Progenitor cell of endocrine pancreas (in vitro differentiated cells): Measurements from ENCODE around the gene FOXP1. TPM values are rescaled to one million over a fixed set of nuclear protein-coding genes. Genes with fewer than 3 reads are reported as not detected.
A peak's percentile ranks its signal among the peaks of the same experiment; 100 is the strongest.

Source experiments
- DNase-seq: peaks from one replicate; pipeline ENCODE4 v3.0.0; 2021; ENCODE audit warnings: low spot score; ENCODE audit not compliant: unreplicated experiment
- H3K27ac Mint-ChIP-seq: 2 replicates; pipeline ENCODE4 v1.8.0; 2021; ENCODE audit warnings: mild to moderate bottlenecking, moderate library complexity, mixed read lengths
- H3K27me3 Mint-ChIP-seq: 2 replicates; pipeline ENCODE4 v1.8.0; 2021; ENCODE audit warnings: mixed read lengths
- H3K36me3 Mint-ChIP-seq: 2 replicates; pipeline ENCODE4 v1.8.0; 2022; ENCODE audit warnings: mixed read lengths; ENCODE audit not compliant: insufficient read depth
- H3K4me1 Mint-ChIP-seq: 2 replicates; pipeline ENCODE4 v1.8.0; 2021; ENCODE audit warnings: low read depth, mixed read lengths
- H3K4me3 Mint-ChIP-seq: 2 replicates; pipeline ENCODE4 v1.8.0; 2021; ENCODE audit warnings: low read depth, mild to moderate bottlenecking, moderate library complexity, mixed read lengths
- H3K9me3 Mint-ChIP-seq: 2 replicates; pipeline ENCODE4 v1.8.0; 2021; ENCODE audit warnings: low read depth, mixed read lengths
- total RNA-seq: library from RNA; stranded (reverse); gene quantifications from 2 replicates; pipeline ENCODE4 v1.2.1, GENCODE V29; 2021
- TF ChIP-seq, protein P1 (sequence below): fragments of 200-600 bp; sonication (generic); IDR thresholded peaks from one replicate; pipeline ENCODE4 v1.5.0; 2021; ENCODE audit warnings: antibody characterized with exemption, mild to moderate bottlenecking; ENCODE audit not compliant: unreplicated experiment

The FOXP1 gene
- total RNA-seq, 1 donor from 2014 or later = 242 TPM

DNA sequence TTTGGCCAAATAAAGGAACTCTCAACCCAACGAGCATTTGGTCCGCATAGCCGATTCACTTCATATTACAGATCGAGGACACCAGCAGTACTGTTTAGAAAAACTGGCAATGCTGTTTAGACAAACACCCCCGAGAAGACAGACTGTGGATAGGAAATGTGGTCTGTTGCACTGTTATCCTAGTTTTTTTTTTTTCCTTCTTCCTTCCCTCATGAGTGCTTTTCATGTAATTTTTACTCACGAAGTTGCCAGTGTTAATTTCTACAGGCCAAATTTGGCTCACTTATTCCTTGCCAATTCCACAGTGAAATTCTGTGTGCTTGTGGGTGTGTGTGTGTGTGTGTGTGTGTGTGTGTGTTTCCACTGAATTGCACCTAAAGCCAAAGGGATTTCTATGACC, 165.7 kb downstream of the FOXP1 start:
- no peak overlapping the region for H3K4me3 Mint-ChIP-seq
- no peaks in the 10 kb centered on the region for H3K36me3 Mint-ChIP-seq
- H3K27me3 Mint-ChIP-seq = no peaks in the 10 kb centered on the region
- H3K27ac Mint-ChIP-seq = no peak overlapping the region
- DNase-seq = no peak
- TF ChIP-seq, protein P1, sequence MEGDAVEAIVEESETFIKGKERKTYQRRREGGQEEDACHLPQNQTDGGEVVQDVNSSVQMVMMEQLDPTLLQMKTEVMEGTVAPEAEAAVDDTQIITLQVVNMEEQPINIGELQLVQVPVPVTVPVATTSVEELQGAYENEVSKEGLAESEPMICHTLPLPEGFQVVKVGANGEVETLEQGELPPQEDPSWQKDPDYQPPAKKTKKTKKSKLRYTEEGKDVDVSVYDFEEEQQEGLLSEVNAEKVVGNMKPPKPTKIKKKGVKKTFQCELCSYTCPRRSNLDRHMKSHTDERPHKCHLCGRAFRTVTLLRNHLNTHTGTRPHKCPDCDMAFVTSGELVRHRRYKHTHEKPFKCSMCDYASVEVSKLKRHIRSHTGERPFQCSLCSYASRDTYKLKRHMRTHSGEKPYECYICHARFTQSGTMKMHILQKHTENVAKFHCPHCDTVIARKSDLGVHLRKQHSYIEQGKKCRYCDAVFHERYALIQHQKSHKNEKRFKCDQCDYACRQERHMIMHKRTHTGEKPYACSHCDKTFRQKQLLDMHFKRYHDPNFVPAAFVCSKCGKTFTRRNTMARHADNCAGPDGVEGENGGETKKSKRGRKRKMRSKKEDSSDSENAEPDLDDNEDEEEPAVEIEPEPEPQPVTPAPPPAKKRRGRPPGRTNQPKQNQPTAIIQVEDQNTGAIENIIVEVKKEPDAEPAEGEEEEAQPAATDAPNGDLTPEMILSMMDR = no peak
- H3K9me3 Mint-ChIP-seq = no peaks in the 10 kb centered on the region
- H3K4me1 Mint-ChIP-seq = peaks cover 22% of the 10 kb centered on the region

DNA sequence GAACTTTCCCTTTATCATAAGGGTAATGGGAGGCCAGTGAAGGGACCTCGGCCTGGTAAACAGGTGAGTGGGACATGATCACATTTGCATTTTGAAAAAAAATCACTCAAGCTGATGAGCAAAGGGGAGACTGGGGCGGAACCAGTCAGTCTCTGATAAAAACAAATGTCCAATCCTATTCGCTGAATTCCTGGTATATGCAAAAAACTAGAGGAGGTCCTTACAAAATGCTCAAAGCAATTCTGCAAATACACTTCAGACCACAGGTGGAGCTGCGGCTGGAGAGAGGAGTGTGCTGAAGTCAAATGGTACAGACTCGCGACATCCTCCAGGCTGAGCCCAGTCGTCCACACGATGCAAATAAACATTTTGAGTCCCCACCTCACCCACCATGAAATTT, 166.7 kb downstream of the FOXP1 start:
- Mint-ChIP-seq H3K27ac (no peak overlapping the region), H3K4me3 (no peak overlapping the region), H3K36me3 (no peaks in the 10 kb centered on the region), H3K27me3 (no peaks in the 10 kb centered on the region), H3K4me1 (peaks cover 22% of the 10 kb centered on the region), H3K9me3 (no peaks in the 10 kb centered on the region)
- no peak for DNase-seq
- TF ChIP-seq, protein P1 = peak; percentile 45

DNA sequence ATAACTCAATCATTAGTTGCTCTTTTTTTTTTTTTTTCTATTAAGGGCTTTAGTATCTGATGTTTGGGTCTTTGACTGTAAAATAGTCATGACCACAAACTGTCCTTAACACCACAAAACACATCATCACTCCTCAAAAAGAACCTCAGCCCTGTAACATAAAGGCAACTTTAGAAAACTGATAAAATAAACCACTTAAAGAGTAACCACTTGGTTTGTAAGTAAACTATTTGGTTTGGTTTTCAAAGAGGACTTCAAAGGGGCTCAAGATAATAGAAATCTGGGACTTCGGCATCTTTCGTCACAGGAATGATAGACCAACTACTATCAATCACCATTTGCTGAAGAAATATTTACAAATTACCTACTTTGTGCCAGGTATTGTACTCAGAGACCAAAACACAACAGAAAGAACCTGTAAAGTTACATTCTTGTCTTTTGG, 167.8 kb downstream of the FOXP1 start:
- Mint-ChIP-seq H3K36me3 (no peaks in the 10 kb centered on the region), H3K27ac (peak overlapping the region; percentile 23), H3K4me1 (peaks cover 22% of the 10 kb centered on the region), H3K4me3 (no peak overlapping the region), H3K9me3 (no peaks in the 10 kb centered on the region), H3K27me3 (no peaks in the 10 kb centered on the region)
- no peak for DNase-seq
- TF ChIP-seq, protein P1 = no peak

DNA sequence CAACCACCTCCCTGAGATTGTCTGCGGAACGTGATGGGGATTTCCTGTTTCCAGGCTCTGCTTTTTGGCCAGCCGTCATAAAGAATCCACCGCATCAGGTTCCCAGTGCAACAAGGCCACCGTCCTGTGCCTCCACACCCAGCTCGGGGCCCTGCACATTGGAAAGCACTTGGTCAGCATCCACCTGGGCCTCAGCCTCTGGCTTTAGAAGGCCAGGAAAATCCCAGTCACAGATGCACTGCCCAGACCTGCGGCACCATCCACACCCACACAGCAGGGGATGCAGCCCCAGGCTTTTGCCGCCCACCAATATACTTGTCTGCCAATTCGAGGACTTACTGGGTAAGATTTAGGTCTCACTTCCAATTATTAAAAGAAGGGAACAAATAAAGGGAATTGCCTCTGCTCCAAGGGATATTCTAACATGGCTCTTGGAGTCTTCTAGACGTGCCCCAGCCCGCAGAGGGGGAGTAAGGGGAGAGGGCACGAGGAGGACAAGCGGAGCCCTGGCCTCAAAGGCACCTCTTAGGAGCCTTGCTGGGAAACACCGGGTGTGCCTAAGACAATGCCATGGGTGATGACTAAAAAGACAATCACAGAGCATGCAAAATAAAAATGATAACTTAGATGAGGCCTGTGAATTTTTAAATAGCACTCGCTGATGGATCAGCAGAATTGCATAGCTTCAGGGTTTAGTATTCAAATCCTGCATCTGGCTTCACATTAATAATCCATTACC, 169.2 kb downstream of the FOXP1 start:
- H3K27me3 Mint-ChIP-seq = no peaks in the 10 kb centered on the region
- no peaks in the 10 kb centered on the region for H3K36me3 Mint-ChIP-seq
- no peaks in the 10 kb centered on the region for H3K9me3 Mint-ChIP-seq
- no peak overlapping the region for H3K4me3 Mint-ChIP-seq
- DNase-seq = no peak
- TF ChIP-seq, protein P1 = no peak
- peak overlapping the region; percentile 58 for H3K27ac Mint-ChIP-seq
- peaks cover 26% of the 10 kb centered on the region for H3K4me1 Mint-ChIP-seq

DNA sequence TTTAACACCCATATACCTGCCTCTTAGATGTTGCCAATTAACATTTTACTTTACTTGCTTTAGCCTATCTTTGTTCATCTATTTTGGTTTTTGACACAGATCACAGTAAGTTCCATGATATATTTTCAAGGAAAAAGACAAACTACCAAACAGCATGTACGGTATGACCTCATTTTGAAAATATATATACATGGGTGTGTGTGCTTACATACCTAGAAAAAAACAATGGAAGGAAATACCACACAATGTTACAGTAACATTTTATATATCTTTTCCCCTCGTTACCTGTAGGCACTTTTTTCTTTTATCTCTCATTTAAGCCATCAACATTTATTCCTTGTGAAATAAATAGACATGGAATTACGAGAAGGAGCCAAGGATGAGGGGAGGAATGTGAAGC, 170.0 kb downstream of the FOXP1 start:
- peaks cover 29% of the 10 kb centered on the region for H3K4me1 Mint-ChIP-seq
- H3K27ac Mint-ChIP-seq = no peak overlapping the region
- H3K9me3 Mint-ChIP-seq = no peaks in the 10 kb centered on the region
- TF ChIP-seq, protein P1 = no peak
- no peaks in the 10 kb centered on the region for H3K27me3 Mint-ChIP-seq
- H3K4me3 Mint-ChIP-seq = no peak overlapping the region
- H3K36me3 Mint-ChIP-seq = no peaks in the 10 kb centered on the region
- DNase-seq = no peak
